ENCODE measurements around the gene CXXC1.
"Not testable (repeated sequence)": the region's sequence is repeated elsewhere in the genome, so short reads cannot be mapped to it uniquely, and the experiment has no call there.

The CXXC1 gene

DNA sequence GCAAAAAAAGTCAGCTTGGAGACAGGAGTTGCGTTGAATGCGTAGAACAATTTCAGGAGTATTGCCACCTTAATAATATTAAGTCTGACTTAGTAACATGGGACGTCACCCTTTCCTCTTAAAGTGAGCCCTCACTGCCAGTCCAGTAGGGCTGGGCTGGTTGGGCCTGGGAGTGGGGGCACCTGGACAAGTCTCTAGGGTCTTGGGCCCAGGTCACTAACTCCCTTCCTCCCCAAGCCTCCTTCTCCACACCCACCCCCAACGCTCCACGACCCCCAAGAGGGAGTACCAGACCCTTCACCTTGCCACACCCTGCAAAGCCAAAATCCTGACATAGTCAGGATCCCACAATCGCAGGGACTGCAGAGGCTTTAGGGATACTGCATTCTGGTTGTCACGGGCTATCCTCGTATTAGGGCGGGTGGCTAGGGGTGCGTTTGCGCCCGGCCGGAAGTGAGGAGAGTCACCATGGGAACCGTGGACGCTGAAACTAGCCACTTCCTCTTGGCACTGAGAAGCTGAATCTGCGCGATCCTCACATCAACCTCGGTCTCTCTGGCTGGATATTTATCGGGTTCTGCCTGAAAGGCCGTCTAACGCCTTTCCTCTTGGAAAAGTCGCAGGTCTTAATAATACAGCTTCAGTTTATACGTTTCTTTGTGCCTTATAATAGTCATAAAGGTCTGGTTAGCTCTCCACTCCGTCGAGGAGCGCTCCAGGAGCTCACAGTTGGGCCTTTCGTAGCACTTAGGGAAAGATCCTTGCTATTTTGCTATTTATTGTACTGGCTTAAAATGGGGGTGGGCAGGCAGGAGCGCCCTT, 10.3 kb upstream of the CXXC1 start:
- peak; percentile 83 for DNase-seq

DNA sequence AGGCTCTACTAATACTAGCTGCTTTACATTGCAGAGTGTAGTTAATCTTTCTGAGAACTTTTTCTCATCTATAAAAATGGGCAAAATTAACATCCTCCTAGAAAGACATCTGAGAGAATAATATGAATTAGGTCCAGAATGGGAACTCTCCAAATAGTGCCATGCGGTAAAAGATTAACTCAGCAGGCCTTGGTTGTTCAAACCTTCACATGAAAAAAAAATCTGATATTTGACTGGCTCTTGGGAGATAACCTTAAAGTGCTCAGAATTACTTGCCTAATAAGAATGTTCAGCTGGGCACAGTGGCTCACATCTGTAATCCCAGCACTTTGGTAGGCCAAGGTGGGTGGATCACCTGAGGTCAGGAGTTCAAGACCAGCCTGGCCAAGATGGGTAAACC, 5.5 kb upstream of the CXXC1 start:
- no peak for DNase-seq

DNA sequence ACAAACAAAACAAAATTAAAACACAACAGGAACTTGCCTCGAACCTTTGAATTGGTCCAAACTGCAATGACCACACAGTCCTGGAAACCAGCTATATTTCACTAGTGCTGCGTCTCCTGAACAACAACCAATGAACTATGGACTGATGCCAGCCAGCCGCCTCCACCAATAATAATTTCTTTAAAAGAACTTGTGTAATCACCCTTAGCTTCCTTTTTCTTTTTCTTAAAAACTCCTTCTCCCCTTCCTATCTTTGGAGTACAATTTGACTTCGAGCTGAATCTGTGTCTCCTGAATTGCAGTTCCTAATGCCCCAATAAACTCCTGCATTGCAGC, 1.6 kb upstream of the CXXC1 start:
- DNase-seq: no peak

DNA sequence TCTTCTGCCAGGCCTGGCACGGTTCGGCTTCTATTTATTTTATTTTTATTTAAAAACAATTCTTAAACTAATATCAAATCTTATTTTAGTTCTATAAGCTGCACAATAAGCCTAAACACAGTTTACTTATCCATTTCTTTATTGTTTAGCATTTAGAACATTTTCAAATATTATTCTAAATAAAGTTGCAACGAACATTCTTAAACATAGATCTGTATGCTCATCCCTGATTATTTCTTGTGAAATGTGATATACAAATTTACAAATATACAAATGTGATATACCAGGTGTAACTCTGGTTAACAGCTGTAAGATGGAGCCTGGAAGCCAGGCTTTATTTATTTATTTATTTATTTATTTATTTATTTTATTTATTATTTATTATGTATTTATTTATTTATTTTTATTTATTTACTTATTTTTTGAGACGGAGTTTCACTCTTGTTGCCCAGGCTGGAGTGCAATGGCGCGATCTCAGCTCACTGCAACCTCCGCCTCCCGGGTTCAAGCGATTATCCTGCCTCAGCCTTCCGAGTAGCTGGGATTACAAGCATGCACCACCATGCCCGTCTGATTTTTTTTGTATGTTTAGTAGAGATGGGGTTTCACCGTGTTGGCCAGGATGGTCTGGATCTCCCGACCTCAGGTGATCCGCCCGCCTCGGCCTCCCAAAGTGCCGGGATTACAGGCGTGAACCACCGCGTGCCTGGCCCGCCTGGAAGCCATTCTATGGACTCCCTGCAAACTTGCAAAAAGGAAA, 1.0 kb upstream of the CXXC1 start:
- not testable (repeated sequence) for DNase-seq

DNA sequence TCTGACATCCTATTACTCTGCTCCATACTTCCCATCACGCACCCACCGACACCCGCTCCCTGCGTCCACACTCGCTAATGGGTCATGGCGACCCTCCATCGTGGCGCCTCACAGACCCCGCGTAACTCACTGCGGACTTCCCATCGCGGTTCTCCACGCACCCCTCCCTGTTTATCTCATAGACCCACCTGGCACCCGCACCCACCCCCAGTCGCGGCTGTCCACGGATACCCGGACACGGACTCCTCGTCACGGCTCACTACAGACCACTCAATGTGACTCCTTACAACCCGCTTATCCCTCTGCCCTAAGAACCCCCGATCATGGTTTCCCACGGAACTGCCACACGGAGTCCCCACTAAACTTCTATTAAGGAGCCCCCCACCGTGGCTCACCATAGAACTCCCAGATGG, 458 bp downstream of the CXXC1 start:
- DNase-seq: no peak

DNA sequence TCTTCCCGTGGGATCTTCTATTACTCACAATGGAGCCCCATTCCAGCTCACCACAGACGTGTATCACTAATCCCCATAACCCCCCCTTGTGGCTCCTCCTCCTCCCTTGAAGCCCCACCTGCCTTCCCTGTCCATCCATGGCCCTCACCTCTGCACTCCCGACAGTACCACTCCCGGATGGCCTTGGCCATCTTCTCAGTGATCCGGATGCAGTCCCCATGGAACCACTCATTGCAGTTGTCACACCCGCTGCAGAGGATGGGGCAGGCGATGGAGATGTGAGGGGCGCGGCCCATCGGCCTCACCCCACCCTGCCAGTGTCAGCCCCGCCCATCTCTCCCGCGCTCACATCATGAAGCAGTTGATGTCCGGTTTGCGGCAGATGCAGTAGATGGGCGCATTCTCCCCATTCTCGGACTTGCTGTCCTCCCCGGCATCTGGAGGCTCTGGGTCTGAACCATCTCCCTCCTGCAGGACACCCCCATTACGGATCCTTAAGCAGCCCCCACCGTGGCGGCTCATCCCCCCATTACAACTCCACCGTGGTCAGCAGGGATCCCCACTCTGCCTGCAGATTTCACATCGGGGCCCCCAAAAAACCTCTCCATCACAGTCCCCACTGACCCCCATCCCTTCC, 983 bp downstream of the CXXC1 start:
- peak; percentile 47 for DNase-seq

DNA sequence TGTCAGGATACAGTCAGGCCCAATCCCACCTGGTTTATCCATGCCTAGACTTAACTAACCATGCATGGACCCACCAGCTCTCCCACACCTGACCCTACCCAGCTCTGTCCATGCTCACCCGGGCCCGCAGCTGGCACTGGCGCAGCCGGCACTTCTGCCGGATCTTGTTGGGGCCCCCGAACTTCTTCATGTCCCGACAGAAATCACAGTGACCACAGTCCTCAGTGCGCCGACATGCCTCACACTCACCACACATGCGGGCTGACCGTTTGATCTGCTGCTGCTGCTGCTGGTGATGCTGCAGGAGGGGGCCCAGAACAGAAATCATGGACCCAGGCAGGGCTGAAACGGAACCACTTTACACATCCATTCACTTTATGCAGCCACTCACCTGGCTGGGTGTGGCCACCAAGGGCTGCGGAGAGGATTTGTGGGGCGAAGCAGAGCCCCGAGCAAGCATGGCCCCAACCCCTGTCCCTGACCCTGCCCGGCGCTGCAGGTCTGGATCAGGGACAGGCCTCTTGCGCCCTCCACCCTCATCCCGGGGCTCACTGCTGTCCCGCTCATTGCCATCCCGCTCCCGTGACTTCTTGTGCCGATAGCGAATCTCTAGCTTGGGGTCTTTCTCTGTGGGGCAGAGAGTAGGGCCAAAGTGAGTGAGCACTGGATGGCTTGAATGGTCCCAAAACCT, 1.7 kb downstream of the CXXC1 start:
- no peak for DNase-seq

DNA sequence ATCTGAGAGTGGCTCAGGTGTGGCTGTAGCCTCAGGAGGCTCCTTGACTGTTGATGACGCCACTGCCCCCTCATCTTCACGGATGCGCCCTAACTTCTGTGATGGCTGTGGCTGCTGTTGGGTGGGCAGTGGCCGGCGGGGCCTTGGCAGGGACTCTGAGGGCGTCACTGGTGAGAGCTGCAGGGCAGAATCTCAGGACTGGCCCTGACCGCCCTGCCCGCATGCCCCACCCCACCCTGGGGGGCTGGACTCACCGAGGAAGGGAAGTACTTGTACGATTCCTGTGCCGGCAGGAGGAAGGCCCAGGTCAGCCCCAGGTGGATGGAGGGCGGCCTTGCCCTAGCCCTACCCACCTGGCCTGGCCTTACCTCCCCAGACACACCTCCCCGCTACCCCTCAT, 2.4 kb downstream of the CXXC1 start:
- DNase-seq: no peak

DNA sequence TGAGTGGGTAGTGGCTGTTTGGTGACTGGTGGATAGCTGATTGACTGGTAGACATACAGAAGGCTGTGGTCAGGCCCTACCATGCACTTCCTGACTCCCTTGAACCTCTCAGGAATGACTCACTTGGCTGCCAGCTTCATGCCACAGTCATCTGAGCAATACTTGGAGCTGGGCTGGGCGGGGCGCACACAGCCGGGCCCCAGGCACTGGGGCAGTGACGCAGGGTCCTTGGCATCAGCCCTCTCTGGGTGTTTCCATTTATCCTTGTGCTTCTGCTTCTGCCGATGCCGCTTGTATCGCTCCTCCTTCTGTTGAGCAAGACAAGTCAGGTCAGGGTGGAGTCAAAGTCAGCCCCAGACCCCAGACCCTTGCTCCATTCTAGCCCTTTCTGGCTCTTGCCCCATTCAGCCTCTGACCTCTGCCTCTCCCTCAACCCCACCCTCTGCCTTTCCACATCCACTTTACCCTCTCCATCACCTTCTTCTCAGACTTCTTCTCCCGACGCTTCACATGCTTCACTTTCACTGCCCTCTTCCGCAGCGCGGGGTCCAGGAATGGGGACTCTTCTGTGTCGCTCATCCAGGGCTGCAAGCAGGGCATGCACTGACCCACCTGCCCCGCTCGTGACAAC, 3.1 kb downstream of the CXXC1 start:
- no peak for DNase-seq

DNA sequence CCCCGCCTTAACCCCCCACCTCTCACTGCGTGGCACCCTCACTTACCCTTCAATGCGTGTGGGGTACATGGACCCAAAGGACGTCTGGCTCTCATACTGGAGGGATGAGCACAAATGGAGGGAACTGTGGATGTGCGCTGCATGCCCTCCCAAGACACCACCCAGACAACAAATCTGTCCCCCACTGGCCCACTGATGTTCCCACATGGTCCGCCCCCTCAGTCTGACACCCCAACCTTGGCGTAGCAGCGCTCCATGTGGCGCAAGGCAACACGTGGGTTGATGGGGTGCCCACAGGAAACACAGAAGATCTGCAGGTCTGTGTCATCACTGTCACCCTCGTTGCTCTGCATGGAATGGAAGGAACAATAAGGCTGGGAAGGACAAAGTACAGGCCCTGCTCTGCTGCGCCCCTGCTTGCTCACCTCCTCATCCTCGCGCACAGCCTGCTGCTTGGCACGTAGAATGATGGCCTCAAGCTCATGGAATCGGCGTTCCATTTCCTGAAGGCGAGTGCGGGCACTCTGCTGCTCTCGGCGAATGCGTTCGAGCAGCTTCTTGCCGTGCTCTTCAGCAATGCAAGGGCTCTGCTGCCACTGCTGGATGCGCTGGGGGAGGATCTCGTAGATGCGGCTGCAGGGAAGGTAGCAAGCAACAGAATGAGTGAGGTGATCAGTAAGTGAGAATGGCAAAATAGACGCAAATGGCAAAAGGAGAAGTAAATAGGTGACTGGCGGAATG, 3.9 kb downstream of the CXXC1 start:
- no peak for DNase-seq

DNA sequence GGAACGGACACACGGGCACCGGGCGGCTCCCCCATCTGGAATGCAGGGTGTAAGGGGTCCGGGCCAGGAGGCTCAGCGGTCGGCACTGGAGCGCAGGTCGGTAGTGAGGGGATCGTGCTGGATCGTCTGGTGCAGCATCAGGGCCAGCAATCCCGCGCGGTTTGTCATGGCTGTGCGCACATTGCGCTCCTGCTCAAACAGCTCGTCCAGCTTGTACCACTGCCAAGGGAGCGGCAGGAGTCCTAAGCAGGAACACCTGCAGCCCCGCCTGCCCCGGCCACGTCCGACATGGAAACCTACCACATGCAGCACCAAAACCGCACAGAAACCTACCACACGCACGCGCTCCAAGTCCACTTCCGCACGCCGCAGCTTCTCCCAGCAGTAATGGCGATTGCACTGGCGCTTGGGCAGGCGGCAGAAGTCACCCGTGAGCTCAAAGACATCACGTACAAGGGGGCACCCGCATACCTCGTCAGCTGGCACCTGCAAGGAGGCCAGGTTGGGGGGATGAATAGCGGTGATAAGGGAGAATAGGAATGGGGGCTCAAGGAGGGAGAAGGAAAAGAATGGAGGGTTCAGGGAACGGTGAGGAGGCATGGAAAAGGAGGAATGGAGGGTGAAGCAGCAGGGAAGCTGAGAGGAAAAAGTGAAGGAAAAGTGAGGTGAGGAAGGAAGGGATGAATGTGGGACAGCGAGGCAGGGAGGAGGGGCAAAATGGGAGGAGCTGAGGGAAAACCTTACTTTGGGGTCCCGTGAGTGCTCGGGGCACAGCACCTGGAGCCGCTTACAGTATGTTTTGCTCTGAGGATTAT, 4.8 kb downstream of the CXXC1 start:
- DNase-seq: no peak

DNA sequence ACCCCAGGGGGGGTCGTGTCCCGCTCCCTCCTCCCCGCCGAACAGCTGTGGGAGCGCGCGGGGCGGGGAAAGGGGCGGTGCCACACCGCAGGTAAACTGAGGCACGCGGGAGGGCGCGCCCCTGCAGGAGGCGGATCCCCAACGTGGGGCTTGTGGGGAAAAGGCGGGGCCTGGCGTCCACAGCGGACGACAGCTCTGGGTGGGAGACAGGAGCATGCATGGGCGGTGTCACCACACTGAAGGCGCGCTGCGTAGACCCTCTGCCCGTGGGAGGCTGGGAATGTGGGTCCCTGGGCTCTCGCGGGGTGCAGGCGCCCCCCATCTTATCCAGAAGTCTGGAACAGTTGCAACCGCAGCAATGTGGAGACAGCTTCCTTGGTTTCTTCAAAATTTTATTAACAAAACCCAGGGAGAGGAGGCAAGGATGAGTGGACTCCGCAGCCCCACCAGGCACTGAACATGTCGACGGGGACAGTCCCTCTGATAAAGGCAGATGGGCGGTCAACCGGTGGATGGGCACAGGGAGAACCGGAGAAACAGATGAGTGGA, 5.4 kb downstream of the CXXC1 start:
- DNase-seq: no peak

DNA sequence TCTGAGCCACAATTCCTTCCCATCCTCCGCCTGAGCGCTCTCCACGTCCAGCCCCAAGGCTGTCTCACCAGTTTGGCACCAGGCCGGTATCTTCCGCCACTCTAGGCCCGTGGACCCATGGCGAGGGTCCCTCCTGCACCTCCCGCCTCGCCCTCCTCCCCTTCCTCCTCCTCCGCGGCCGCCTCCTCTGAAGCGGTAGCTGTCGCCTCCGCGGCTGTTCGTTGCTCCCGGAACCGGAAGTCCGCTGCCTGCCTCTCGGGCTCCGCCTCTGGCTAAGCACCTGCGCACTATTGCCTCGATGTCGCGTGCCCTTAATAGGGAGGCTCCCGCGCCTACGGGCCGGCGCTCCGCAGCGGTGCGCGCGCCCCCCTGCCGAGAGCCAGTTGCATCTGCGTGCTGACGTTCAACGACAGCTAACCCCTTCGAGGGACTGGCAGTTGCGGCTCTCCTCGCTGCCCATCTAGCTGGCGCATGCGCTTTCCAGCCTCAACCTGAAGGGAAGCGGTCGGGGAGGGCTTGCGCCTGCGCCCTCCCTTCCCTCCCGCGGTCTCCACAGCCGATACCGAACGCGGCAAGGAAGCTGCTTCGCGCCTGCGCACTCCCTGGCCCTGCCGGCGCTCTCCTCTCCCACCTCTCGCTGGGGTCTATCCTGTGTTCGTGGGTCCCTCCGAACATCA, 6.1 kb downstream of the CXXC1 start, which contains the start of gene MBD1:
MBD1 (minus strand) TSS at position 229 of the 677 bp plus-strand sequence. CDS start 1,531 bp downstream, outside the sequence.
- DNase-seq: peak; percentile 97

DNA sequence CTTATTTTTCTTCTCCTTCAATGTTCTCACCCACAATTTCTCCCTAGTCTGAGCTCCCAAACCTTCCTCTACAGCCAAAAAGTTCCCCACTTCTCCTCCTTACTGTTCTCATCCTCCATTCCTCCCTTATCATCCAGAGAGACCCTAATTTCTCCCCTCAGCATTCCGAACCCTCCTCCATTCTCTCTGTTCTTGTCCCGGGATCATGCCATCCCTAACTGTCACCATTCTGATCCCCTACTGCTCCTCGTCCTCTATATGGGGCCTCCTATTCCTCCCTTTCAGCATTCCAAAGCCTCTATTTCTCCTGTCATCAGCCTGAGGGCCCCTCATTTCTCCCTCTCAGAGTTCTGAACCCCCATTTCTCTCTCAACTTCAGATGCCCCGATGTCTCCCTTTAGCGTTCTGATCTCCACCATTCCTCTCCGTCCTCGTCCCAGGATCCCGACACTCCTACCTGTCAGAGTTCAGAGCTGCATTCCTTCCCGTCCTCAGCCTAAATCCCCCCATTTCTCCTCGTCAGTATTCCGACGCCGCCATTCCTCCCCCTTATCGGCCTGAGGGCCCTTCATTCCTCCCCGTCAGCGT, 6.7 kb downstream of the CXXC1 start:
- no peak for DNase-seq

DNA sequence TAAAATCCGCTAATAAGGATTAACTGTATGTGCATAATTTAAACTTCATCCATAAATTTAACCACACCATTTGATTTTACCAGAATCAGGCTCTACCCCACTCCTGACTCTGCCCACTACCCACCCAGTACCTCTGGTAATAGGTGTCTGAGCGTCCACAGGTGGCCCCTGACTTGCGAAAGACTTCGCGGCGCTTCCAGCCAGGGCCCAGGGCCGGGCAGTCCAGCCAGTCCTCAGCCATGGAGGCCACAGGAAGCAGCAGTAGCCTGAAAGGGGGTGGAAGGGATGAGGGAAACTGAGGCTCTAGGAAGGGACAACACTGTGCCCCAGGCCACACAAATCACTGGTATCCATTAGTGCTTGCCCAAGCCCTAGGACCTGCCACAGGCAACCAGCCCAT, 7.7 kb downstream of the CXXC1 start:
- DNase-seq: no peak

DNA sequence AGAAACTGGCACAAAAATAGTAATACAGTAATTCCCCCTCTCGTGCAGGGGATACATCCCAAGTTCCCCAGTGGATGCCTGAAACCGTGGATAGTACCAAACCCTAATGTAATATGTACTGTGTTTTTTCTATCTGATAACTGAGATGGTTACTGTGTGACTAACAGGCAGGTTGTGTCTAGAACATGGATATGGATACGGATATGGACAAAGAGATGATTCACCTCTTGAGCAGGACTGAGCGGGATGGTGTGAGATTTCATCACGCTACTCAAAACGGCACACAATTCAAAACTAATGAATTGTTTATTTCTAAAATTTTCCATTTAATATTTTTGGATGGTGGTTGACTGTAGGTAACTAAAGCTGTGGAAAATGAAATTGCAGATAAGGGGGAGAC, 9.6 kb downstream of the CXXC1 start:
- no peak for DNase-seq

DNA sequence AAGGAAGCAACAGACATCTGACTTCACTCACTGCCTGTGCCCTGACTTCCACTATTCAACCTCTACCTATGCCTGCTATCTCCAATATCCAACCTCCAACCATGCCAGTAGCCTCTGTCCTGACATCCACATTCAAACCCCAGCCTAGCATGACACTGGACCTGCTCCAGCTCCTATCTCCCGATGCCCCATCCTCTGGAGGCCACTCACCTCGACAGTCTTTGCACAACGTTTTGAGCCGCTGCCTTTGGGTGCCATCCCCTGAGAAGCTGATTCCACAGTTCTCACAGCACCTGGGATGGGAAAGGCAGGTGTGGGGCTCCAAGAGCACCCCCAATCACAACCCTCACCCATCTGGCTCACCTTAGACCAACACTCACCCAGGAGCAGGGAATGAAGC, 11.0 kb downstream of the CXXC1 start:
- no peak for DNase-seq

DNA sequence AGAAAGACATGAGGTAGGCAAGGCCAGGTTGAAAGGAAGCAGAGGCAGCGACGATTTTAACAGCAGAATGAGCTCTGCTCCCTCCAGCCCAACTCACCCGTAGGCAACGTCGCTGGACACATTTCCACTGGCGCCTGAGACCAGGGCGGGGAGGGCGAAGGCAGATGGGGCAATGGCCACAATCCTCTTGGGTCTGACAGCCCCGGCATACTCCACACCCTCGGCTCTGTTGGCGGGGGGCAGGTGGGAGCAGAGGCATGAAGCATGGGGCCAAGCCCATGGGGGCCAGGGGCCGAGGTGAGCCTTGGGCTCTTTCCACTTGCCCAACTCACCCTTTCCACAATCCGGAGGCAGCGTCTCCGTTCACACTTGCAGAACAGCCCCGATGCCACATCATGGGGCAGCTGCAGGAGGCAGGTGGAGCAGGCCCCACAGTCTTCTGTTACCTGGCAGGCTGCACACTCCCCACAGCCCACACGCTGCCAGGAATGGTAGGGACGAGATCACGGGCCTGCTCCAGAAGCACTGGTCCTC, 11.9 kb downstream of the CXXC1 start:
- no peak for DNase-seq

DNA sequence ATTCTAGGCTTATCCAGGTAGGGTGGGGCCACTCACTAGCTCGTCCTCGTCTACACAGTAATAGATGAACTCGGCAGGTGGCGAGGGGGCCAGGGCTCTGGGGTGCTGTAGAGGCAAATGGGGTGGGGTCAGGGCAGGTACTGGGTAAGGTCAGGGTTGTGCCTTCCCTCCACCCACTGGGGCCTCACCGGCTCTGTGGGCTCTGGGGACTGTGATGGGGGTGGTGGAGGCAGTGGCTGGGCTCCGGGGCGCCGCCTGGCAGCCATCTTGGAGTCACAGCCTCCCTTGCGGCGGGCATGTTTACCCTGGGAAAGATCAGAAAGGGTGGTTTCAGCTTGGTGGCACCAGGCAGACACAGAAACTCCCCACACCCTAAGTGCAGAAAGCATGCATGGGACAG, 12.6 kb downstream of the CXXC1 start:
- no peak for DNase-seq

DNA sequence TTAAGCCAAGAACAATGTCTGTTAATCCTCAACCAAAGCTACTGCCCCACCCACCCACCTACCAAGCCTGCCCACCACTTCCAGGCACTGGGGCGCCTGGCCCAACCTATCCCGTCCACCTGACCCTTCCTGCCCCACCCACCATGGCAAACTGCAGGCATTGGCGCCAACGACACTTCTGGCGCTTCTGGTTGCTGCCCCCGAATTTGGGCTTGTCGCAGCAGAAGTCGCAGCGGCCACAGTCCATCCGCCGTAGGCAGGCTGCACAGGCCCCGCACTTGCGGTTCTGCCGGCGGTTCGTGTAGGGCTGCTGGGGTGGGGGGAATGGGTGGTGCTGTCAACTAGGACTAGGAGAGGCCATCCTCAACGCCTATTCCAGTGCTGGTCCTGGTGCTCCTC, 13.4 kb downstream of the CXXC1 start:
- DNase-seq: no peak
